HG02973 (cell line): ENCODE measurements around the gene ARSB.
A peak's percentile ranks its signal among the peaks of the same experiment; 100 is the strongest.

ENCODE experiments used
- ATAC-seq: cut with Tn5 transposase; IDR thresholded peaks from one replicate; pipeline ENCODE4 v1.9.1; 2021; ENCODE audit warnings: moderate library complexity; ENCODE audit not compliant: unreplicated experiment

ARSB gene

GRCh38 chr5:78731884-78732283, 253.2 kb downstream of the ARSB start:
- ATAC-seq, result no peak

- ATAC-seq, result no peak
These were observed 254.6 kb downstream of the ARSB start for GRCh38 chr5:78730300-78731094.

GRCh38 chr5:78727786-78728761, 257.0 kb downstream of the ARSB start:
- peak; percentile 81 for ATAC-seq
